Activated CD4-positive, alpha-beta T cell treated with anti-CD3 and anti-CD28 coated beads for 4 hours (primary cell): ENCODE data around the gene NOC4L.
A peak's percentile ranks its signal among the peaks of the same experiment; 100 is the strongest.
"Not testable (repeated sequence)": the region's sequence is repeated elsewhere in the genome, so short reads cannot be mapped to it uniquely, and the experiment has no call there.

Experiments used
- DNase-seq, 2 donors: peaks; one replicate each; pipeline ENCODE4 v3.0.0-alpha.2; 2020

Gene NOC4L

DNA sequence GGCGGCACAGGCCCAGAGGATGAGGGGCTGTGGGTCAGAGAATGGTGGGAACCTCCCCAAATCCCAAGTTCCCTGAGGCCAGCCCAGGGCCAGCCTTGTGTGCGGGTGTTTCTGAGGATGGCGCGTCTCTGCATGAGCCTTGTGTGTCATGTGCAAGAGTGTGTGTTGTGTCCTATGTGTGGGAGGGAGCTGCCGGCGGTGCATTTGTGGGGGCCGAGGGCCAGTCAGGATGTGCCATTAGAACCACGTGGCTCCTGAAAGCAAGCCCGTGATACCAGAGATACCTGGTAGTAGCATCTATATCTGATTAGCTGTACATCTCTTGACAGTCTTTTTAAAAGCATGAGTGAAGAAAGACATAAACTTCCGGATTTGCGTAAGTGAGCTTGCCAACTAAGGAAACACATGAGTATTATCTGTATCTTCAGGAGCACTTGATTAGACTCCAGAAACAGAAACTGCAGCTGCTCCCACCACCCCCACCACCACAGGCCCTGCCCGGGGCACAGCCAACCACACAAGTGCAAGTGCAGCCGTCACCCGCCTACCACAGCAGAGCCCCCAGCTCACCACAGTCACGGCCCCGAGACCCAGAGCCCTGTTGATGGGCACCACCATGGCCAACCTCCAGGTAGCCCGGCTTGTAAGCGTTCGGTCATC, 19.4 kb upstream of the NOC4L start:
- DNase-seq: no peak

DNA sequence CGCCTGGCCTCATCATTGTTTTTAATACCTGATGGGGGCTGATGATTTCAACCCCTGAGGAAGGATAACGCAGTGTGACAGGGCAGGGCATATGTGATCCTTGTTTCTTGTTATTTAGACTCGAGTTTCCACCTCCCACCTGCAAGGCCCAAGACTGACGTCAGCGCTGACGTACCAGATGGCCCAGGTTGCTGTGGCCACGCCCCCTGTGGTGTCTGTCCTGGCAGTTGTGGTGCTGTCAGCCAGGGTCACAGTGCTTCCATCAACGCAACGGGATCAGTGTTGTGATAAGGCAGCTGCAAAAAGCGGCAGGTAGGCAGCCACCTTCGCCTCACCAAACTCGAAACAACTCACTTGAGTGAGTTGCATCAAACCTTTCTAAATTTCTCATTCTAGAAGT, 18.5 kb upstream of the NOC4L start:
- DNase-seq: no peak

DNA sequence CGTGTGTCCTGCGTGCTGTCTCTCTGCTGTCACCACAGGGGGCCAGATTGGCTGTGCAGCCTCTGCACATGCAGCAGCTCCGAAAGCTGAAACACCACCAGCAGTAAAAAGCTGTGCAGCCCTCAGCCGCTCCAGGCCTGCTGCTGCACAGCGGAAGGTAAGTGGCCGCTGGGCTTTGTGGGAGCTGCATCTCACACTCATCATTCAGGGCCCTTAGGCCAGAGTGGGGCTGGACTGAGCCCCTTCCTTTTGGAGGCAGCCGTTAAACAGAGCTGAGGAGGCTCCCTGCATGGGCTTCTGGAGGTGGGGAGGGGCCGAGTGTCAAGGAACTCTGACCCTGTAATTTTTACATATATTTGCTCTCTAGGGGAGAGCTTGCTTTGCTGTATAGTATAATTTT, 17.2 kb upstream of the NOC4L start:
- DNase-seq: no peak

DNA sequence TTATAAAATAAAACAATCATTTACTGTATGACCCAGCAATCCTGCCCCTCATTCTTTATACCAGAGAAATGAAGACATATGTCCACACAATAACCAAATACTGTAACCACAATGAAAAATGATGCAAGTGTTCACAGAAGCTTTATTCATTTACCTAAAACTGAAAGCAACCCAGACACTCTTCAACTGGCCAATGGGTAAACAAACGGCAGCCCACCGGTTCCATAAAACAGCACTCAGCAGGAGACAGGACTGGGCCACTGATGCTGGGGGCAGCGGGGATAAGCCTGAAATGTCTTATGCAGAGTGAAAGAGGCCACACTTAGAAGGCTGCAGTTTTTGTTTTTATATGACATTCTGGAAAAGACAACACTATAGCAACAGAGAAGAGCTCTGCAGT, 15.2 kb upstream of the NOC4L start:
- no peak for DNase-seq

DNA sequence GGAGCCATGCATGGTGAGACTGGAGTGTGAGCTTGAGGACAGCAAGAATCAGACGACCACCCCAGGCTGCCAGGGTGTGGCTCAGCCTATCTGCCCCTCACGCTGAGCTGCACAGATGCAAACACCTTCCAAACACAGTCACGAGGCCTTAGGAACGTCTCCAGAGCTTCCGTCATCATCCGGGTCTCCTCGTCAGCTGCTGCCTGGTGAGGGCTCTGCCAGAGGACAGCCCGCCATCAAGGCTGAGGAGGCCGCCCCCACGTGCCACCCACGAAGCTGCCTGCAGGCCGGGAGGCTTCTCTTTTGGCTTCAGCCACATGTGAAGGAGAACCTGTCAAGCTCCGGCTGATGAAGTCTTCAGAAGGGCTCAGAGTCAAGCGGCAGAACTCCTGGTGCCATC, 13.6 kb upstream of the NOC4L start:
- DNase-seq: no peak

DNA sequence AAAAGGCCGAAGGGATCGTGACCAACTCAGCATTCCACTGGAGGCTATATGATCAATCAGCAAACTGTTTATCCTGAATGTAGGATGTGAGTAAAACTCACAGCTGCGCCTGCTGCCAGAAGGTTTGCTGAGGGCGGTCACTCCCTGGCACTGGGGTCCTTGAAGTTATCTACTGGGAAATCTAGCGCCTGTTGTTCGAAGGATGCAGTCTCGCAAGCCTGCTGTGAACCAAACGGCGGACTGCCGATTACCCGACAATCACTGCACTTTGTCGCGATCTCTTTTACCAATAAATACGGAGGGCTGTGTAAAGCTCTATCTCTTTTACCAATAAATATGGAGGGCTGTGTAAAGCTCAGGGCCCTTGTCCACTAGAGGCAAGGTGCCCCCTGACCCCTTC, 13.0 kb upstream of the NOC4L start:
- no peak for DNase-seq

DNA sequence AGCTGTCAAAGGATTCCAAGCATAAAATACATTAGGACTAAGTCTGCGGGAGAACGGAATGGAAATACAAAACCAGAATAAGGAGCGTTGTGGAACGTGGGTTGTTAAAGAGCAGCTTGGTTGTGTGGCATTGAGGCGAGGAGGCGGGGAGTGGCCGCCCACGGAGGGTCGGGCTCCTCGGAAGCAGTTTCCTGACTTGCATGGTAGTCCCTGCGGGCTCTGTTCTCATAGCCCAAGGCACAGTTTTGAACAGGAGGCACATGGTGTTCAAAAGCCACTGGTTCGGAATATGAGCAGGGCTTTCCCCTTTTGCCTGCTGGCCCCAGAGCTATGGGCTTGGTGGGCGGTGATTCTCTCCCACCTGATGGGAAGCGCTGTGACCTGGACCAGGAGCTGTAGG, 12.3 kb upstream of the NOC4L start:
- no peak for DNase-seq

DNA sequence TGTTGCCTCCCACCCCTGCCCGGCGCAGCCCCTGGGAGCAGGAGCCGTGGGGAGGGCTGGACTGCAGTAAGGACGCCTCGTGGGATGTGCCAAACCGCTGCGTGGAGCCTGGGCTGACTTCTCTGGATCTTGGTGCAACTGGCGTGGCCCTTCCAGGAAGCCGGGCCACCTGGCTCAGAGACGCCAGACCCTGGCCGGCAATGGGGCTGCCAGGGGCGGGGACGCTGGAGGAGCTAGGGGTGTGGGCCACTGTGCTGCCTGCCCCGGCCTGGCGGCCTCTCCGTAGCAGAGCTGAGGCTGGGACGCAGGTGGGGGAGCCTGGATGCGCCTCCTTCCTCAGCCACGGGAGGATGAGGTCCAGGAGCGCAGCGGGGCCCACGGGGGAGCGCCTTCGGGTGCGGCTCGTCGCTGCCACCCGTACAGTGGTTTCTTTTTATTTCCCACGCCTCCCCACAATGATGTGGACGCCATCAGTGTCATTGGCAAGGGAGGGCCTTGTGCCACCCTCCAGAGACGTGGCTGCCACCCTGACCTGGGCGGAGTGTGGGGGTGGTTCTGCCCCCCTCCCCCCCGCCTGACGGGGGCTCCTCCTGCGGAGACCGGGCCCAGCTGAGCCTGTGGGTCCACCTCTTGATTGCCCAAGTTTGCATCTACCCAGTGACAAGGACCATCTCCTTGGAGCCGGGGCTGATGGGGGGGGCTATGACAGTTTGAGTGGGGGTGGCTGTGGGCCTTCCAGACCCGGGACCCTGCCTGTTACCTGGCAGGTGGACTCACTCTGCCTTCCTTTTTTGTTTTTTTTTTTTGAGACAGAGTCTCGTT, 11.4 kb upstream of the NOC4L start:
- no peak for DNase-seq

DNA sequence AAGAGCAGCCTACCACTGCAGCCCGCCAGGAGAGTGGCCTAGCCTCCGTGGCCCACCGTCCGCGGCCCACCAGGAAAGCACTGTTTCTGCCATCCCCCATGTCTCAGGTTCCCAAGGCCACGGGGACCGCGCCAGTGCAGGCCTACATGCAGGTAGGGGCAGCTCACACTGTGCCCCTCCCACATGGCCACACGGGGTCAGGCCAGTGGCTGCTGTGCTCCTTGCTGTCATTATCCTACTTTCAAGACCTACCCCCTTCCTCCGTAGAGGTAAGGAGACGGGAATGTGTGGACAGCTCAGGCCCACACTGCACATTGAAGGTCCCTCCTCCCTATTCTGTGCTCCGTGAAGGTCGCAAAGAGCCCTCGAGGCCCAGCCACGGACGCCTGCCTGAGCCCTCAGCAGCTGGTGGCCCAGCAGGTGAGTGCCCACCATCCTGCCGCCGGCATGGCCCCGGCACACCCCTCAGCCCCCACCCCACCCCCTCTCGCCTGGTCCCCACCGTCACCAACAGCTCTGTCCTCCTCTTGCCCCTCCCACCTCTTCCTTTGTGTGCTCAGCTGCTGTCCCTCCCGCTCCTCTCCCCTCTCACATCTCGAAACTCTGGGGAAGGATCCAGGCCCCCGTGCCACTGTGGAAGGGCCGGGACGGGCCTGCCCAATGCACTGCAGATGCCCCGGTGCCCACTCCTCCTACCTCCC, 10.2 kb upstream of the NOC4L start:
- no peak for DNase-seq

DNA sequence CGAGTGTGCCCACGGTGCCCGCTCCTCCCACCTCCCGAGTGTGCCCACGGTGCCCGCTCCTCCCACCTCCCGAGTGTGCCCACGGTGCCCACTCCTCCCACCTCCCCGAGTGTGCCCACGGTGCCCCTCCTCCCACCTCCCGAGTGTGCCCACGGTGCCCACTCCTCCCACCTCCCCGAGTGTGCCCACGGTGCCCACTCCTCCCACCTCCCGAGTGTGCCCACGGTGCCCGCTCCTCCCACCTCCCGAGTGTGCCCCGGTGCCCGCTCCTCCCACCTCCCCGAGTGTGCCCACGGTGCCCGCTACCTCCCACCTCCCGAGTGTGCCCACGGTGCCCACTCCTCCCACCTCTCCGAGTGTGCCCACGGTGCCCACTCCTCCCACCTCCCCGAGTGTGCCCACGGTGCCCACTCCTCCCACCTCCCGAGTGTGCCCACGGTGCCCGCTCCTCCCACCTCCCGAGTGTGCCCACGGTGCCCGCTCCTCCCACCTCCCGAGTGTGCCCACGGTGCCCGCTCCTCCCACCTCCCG, 9.5 kb upstream of the NOC4L start:
- DNase-seq: not testable (repeated sequence)

DNA sequence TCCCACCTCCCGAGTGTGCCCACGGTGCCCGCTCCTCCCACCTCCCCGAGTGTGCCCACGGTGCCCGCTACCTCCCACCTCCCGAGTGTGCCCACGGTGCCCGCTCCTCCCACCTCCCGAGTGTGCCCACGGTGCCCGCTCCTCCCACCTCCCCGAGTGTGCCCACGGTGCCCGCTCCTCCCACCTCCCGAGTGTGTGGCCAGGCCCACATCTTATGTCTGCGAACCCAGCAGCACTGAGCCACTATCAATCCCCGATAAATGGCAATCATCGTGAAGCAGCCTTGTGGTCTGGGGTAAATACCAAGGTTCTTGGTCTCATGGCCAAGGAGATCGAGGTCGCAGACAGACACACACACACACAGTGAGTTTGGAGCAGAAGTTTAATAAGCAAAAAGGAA, 8.0 kb upstream of the NOC4L start:
- DNase-seq: not testable (repeated sequence)

DNA sequence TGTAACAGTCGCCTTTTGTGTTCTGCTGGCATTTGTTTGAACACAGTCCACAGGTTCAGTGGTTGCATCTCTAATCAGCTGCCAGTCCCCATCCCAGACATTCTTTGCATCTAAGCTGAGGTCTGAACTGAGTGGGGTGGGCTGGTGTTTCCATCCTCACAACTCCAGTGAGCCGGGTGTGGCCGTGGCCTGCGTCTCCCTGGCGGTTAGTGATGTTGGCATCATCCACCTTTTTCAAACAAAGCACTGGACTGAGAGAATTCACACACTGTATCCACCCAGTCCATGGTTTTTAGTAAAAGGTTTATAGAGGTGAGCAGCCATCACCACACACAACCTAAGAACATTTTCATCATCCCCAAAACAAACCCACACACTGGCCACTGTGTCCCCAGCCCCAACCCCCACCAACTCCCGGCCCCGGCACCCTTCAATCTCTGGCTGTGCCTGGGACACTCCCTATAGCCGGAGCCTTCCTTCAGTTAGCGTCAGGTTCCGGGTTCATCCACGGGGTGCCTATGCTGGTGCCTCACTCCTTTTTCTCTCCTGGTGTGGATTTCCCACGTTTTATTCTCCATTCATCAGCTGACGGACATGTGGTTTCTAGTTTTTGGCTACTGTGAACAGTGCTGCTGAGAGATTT, 6.7 kb upstream of the NOC4L start:
- DNase-seq: no peak

DNA sequence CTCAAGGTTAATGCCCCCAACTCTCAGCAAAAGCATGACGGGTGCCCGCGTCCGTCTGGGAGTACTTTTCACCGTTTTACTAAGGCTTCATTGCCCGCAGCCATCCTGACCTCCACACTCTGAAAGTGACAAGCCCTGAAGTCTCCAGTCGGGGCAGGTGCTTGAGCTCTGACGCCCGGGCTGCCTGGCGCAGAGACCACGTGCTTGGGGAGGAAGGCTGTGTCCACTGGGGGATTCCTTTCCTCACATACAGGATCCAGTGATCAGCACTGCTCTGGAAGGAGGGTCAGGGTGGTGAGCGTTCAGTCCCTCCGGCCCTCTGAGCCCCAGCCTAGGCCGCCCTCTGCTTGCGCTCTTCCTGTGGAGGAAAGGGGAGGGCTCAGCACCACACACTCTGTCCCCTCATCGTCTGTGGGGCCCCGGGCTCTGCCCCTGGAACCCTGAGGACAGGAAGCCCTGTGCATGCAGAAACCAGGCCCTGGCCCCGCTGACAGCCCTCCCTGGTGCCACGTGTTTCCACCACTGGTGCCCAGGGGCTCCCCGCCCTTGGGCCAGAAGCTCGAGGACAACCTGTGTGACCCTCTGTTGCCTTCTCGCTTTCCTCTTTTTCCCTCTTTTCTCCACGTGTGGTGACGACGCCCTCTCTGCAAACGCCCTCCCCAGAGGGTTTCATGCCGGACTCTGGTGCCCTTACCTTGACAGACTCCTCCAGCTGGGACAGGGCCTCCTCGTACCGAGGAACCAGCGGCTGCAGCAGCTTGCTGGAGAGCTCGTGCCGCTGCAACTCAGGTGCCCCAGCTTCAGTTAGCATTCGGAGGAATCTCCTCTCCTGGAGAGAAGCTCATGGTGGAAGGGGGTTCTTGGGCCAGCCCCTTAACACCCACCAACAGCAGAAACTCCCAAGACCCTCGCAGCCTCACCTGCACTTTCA, 5.1 kb upstream of the NOC4L start:
- DNase-seq: no peak

DNA sequence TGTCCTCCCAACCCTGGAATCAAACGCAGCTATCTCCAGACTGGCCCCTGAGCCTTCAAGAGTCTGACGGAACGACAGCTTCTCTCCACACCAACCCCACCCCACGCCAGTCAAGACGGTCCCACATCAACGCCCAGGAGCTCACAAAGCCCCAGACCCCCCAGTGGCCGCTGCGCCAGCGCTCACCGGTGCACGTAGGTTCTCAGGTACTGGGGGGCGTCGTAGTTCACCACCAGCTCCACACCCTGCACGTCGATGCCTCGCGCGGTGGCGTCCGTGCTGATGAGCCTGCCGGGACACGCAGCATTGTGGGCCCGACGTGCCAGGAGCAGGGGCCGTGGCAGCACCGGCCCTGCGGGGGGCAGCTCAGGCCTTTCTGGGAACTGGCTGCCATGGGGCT, 4.3 kb upstream of the NOC4L start:
- no peak for DNase-seq

DNA sequence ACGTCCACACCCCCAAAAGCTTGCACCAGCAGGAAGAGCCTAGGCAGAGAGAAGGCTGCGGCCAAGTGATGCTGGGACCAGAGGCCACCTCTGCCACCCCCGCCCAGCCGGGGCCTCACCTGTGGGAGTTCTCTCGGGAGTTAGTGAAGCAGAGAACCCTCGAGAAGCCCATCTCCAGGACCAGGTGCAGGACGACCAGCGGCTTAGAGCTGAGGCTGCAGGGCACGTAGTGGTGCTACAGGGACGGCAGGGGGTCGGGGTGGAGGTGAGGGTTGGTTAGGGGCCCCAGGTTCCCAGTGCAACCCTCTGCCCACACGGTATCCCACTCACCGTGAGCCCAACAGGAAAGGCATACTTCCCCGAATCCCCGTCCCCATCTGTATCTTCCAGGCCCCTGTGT, 3.8 kb upstream of the NOC4L start:
- DNase-seq: no peak

DNA sequence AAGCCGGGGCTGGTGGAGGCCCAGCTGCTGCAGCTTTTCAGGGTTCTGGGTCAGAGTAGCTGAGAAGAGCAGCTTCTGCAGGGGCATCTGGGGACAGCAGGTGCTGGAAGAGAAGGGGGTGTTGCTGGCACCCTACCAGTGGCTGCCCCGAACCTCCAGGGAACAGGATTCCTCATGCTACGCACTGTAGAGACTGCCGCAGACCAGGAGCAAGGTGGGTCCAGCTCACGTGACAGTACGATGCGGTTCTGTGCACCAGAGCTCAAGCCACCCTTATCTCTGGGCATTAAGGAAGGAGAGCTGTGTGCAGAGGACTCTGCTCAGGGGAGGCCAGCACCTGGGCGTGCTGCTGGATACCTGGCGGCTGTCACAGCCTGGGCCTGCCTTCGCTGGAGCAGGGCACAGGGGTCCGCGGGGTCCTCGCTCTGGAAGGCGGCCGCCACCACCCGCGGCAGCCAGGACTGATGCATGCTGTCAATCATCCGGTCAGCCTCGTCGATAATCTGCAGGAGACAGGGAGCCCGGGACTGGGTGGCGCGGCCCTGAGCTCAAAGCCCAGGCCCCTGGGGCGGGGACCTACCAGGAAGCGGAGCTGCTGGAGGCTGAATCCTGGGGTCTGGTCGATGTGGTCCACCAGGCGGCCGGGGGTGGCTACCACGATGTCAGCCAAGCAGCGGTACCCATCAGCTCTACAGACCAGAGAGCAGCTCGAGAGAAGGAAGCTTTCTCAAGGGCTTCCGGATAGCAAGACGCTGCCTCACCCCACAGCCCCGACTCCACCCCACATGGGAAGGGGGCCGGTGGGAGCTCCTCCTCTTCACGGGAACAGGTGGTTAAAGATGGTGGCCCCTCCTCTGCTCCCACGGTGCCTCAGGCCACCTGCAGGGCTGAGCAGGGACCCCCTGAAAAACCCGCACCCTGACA, 3.1 kb upstream of the NOC4L start:
- no peak for DNase-seq

DNA sequence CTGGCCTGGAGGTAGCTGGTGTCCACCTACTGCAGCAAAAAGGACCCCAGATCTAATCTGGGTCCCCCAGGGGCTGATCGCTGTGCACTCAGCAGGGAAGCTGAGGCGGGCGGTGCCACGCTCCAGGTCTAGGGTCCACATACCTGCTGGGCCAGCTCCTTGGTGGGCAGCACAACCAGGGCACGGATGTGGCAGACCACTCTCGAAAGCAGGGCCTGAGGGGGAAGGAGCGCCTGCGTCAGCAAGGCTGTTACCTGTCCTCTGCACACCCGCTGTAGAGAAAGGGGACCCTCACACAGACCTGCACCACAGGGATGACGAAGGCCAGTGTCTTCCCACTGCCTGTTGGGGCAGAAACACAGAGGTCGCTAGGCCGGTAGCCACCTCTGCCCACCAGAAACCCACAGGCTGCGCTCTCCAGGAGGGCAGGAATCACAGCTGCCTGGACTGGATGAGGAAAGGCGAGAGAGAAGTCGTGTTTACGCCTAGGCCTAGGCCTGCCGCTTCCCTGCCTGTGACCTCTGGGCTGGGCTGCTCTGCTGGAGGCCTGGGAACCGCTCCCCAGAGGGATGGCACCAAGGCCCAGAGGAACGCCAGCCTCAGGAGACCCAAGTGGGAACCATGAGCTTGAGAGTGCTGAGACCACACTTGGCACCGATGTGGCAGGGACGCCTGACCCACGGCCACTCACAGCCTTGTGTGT, 2.1 kb upstream of the NOC4L start:
- DNase-seq: no peak

DNA sequence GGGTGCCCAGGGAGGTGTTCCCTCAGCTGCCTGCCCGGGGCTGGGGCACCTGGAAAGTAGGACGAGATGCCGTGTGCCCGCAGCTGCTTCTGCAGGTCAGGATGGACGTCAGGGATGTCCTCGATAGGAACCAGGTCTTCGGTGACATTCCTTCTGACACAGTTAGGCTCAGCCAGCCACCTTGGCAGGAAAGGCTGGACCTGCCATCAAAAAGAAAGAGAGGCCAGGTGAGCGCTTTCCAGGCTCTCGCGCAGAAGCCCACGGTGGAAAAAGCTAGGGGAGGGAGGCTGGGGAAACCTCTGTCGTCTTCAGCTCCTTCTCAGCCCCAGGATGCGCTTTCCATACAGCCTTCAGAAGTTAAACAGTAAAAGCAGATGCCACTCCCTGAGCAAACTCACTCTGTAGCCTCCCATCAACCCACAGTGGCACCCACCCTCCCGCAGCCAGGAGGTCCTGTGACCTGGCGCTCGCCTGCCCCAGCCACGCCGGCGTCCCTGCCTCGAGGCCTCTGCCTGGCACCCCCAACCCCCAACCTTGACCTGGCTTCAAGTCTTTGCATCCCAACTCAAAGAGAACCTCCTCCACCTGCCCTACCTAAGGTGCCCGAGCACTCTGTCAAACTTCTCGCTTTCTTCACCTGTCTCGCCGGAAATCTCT, 1.4 kb upstream of the NOC4L start:
- DNase-seq: no peak

DNA sequence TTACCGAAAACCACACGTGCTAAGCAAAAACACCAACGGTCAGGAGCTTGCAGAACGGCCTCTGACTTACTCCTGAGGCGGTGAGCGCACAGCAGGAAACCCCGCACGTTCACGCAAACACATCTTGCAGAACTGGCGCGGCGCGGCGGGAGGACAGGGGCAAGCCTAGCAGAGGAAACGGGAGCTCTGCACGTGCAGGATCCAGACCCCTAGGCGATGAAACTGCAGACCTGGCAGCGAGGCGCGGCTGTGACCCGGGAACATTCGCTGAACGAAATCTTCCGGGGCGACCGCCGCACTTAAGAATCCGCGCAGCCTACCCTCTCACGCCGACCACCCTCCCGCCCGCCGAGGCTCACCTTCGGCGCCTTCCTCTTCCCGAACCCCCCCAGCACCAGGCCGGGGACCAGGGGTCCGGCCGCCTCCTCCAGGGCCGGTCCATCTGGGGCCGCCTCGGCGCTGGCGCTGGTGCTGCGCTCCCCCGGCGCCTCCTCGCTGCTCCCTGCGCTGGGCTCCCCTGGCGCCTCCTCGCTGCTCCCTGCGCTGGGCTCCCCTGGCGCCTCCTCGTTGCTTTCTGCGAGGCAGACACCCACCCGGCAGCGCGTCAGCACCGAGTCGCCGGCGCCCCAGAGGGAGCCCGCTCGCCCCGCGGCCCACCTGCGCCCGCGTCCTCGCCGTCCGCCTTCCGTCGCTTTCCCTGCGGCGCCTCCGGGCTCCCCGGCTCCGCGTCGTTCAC, 753 bp upstream of the NOC4L start:
- DNase-seq: peak; percentile 29 to 46
